ENCODE measurements around the gene ADGRL2.

DNA sequence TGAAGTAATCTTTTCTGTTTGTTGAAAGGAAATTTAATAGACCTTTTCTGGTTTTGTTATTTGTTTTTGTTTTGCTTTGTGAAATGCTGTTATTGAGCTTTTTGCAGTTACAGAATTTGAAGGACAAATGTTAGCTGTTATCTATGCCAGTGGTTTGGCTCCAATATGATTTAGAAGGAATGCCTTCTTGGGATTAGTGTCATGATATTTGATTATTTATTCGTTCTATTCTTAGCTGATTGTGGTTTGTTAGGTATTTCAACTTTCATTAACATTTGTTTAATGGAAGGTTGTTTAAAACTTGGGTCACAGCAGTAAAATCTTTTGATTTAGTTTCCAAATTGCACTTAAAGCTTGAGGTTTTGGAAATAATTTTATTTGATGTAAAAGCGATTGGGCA is 33.5 kb downstream of the ADGRL2 start:
- TF ChIP-seq, protein P1, sequence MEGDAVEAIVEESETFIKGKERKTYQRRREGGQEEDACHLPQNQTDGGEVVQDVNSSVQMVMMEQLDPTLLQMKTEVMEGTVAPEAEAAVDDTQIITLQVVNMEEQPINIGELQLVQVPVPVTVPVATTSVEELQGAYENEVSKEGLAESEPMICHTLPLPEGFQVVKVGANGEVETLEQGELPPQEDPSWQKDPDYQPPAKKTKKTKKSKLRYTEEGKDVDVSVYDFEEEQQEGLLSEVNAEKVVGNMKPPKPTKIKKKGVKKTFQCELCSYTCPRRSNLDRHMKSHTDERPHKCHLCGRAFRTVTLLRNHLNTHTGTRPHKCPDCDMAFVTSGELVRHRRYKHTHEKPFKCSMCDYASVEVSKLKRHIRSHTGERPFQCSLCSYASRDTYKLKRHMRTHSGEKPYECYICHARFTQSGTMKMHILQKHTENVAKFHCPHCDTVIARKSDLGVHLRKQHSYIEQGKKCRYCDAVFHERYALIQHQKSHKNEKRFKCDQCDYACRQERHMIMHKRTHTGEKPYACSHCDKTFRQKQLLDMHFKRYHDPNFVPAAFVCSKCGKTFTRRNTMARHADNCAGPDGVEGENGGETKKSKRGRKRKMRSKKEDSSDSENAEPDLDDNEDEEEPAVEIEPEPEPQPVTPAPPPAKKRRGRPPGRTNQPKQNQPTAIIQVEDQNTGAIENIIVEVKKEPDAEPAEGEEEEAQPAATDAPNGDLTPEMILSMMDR (IDR thresholded peaks at IDR 0.05) = no peak
- TF ChIP-seq EZH2phosphoT487 (IDR thresholded peaks at IDR 0.05) = no peak

Measured in neural progenitor cell (in vitro differentiated cells).